Endothelial cell (in vitro differentiated cells): ENCODE results near the gene GGNBP2. TPM values are rescaled to one million over a fixed set of nuclear protein-coding genes. Genes with fewer than 3 reads are reported as not detected.
"Not testable (repeated sequence)": the region's sequence is repeated elsewhere in the genome, so short reads cannot be mapped to it uniquely, and the experiment has no call there.

ENCODE experiments used
- DNase-seq: peaks from one replicate; pipeline ENCODE4 v3.0.0; 2021; ENCODE audit warnings: low spot score
- H3K27ac Mint-ChIP-seq: one replicate; pipeline ENCODE4 v1.8.0; 2021; ENCODE audit warnings: mixed read lengths, inconsistent platforms; ENCODE audit not compliant: unreplicated experiment
- H3K27me3 Mint-ChIP-seq: one replicate; pipeline ENCODE4 v1.8.0; 2021; ENCODE audit warnings: mild to moderate bottlenecking, moderate library complexity, mixed read lengths, inconsistent platforms; ENCODE audit not compliant: unreplicated experiment
- H3K36me3 Mint-ChIP-seq: one replicate; pipeline ENCODE4 v1.8.0; 2021; ENCODE audit warnings: mild to moderate bottlenecking, low read depth, mixed read lengths, inconsistent platforms; ENCODE audit not compliant: unreplicated experiment
- H3K4me1 Mint-ChIP-seq: one replicate; pipeline ENCODE4 v1.8.0; 2021; ENCODE audit warnings: mild to moderate bottlenecking, mixed read lengths, inconsistent platforms; ENCODE audit not compliant: unreplicated experiment
- H3K4me3 Mint-ChIP-seq: one replicate; pipeline ENCODE4 v1.8.0; 2021; ENCODE audit warnings: mild to moderate bottlenecking, mixed read lengths, inconsistent platforms; ENCODE audit not compliant: unreplicated experiment
- H3K9me3 Mint-ChIP-seq: one replicate; pipeline ENCODE4 v1.8.0; 2021; ENCODE audit warnings: mixed read lengths, inconsistent platforms; ENCODE audit not compliant: unreplicated experiment
- total RNA-seq: library from RNA; stranded (reverse); fragmentation: NEBNext Ultra II Directional; extraction: Animal tissue kit (Norgen Biotek cat#: 25700); gene quantifications from one replicate; pipeline ENCODE4 v1.2.1, GENCODE V29; 2021; ENCODE audit not compliant: unreplicated experiment
- TF ChIP-seq, protein P1 (sequence below): fragments of 200-600 bp; sonication (generic); IDR thresholded peaks from one replicate; pipeline ENCODE4 v1.5.0; 2021; ENCODE audit warnings: antibody characterized with exemption; ENCODE audit not compliant: unreplicated experiment

The GGNBP2 gene
- total RNA-seq, 1 donor from 2014 or later = 84.4 TPM

DNA sequence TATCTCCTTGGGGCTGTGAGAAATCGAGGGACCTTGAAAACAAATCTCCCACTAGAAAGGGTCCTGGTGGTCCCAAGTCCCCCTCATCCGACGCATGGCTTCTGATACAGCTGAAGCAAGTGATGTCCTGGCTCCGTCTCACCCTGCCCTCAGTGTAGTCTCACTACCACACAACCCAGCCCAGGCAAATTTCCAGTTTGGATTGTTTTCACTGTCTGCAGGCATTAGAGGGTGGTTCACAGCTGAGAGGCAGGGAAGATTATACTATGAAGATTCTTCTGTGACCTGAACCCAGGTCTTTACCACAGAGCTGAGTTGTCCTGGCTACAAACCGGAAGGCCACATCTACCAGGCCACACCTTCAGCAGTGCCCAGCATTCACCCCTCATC lies 40.6 kb upstream of the GGNBP2 start:
- peaks cover 2% of the 10 kb centered on the region for H3K4me1 Mint-ChIP-seq
- TF ChIP-seq, protein P1, sequence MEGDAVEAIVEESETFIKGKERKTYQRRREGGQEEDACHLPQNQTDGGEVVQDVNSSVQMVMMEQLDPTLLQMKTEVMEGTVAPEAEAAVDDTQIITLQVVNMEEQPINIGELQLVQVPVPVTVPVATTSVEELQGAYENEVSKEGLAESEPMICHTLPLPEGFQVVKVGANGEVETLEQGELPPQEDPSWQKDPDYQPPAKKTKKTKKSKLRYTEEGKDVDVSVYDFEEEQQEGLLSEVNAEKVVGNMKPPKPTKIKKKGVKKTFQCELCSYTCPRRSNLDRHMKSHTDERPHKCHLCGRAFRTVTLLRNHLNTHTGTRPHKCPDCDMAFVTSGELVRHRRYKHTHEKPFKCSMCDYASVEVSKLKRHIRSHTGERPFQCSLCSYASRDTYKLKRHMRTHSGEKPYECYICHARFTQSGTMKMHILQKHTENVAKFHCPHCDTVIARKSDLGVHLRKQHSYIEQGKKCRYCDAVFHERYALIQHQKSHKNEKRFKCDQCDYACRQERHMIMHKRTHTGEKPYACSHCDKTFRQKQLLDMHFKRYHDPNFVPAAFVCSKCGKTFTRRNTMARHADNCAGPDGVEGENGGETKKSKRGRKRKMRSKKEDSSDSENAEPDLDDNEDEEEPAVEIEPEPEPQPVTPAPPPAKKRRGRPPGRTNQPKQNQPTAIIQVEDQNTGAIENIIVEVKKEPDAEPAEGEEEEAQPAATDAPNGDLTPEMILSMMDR = no peak
- no peaks in the 10 kb centered on the region for H3K9me3 Mint-ChIP-seq
- H3K4me3 Mint-ChIP-seq = no peak overlapping the region
- peaks cover 33% of the 10 kb centered on the region for H3K36me3 Mint-ChIP-seq
- peaks cover 4% of the 10 kb centered on the region for H3K27me3 Mint-ChIP-seq
- DNase-seq = no peak
- no peak overlapping the region for H3K27ac Mint-ChIP-seq

DNA sequence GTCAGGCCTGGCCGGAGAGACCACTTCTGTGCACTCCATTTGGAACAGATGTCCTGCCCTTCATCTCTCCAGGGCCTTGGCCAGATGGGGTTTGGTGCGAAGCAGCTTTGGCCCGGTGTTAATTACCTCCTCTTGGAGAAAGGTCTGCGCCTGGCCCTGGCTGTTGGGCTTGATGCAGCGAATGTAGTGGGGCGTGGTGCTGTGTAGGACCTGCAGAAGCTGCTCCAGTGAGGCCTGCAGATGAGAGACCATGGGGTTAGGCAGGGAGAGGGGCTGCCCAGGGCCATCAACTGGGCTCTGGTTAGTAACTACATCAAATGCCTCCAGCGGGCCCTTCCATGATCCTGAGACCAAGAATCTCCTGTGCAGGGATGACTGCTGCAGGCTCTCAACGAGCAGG lies 39.5 kb upstream of the GGNBP2 start:
- Mint-ChIP-seq H3K9me3 (no peaks in the 10 kb centered on the region), H3K27me3 (peaks cover 4% of the 10 kb centered on the region), H3K36me3 (peaks cover 36% of the 10 kb centered on the region), H3K4me3 (no peak overlapping the region), H3K27ac (no peak overlapping the region), H3K4me1 (no peaks in the 10 kb centered on the region)
- TF ChIP-seq, protein P1 = no peak
- no peak for DNase-seq

DNA sequence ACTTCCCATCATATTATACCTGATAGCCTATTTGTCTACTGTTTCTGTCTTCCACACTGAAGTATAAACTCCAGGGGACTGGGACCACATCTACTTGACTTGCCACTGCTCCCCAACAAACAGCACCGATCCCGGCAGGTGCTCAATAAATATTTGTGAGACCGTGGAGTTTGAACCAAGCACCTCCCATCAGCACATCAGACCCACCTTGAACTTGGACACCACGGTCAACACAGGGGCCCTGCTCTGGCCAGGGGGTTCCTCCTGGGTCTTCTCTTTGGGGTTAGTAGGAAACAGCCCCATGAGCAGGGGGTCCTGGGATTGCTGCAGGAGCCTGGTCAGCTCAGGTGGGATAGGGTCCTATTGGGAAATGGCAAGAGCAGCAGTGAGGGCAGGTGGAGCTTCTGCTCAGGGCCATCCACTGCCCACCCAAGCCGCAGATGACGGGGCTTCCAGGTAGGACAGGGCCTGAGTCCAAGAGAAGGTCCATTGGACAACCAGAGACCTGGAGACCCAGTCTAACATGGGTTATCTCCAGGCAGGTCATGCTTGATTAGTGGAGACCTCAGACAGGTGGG lies 38.4 kb upstream of the GGNBP2 start:
- peaks cover 42% of the 10 kb centered on the region for H3K36me3 Mint-ChIP-seq
- no peak overlapping the region for H3K27ac Mint-ChIP-seq
- H3K9me3 Mint-ChIP-seq = no peaks in the 10 kb centered on the region
- peaks cover 4% of the 10 kb centered on the region for H3K27me3 Mint-ChIP-seq
- TF ChIP-seq, protein P1 = no peak
- no peaks in the 10 kb centered on the region for H3K4me1 Mint-ChIP-seq
- no peak for DNase-seq
- no peak overlapping the region for H3K4me3 Mint-ChIP-seq

DNA sequence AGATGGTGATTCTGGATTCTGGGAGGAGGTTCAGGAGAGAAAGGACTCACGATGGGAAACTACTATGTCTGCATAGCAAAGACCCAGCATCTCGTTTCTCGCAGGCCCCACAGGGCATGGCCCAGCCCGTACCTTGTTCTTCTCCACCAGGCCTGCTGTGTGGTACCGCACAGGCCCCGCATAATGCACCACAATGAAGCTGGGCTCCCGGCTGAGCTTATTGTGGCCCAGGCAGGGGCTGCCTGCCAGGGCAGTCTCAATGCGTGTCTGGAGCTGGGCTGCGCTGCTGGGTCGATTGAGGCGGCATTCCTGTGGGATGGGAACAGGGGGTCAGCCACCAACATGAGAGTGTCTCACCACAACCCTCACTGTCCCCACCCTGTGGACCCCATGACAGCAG lies 37.9 kb upstream of the GGNBP2 start:
- Mint-ChIP-seq H3K27ac (no peak overlapping the region), H3K4me1 (no peaks in the 10 kb centered on the region), H3K4me3 (no peak overlapping the region), H3K36me3 (peaks cover 40% of the 10 kb centered on the region), H3K27me3 (peaks cover 4% of the 10 kb centered on the region), H3K9me3 (no peaks in the 10 kb centered on the region)
- DNase-seq = no peak
- TF ChIP-seq, protein P1 = no peak

DNA sequence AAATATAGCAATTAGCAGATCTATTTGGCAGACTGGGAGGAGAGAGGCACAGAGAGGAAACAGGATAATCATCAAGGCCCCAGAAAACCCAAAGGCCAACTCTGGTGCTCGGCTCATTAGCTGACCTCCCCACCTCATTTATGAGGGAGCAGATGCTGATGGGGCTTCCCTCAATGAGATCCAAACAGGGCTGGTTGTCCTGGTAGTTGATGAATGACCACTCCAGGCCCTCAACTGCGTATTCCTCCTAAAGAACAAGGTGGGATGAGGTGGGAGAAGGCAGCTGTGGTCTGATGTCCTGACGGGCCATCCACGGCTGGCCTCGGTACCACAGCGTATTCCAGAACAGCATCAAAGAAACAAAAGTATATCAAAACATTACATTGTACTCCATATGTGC lies 37.5 kb upstream of the GGNBP2 start:
- Mint-ChIP-seq H3K4me3 (no peak overlapping the region), H3K4me1 (no peaks in the 10 kb centered on the region), H3K27me3 (peaks cover 4% of the 10 kb centered on the region), H3K9me3 (no peaks in the 10 kb centered on the region), H3K36me3 (peaks cover 35% of the 10 kb centered on the region), H3K27ac (no peak overlapping the region)
- TF ChIP-seq, protein P1 = no peak
- no peak for DNase-seq

DNA sequence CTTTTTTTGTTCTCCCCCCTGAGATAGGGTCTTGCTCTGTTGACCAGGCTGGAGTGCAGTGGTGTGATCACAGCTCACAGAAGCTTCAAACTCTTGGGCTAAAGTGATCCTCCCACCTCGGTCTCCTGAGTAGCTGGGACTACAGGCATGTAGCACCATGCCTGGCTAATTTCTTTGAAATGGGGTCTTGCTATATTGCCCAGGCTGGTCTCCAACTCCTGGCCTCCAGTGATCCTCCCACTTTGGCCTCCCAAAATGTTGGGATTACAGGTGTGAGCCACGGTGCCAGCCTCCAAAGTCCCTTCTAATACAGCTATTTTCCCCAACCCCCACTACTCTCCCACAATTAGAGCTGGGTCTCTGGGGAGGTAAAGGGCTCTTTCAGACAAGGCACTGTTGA lies 36.3 kb upstream of the GGNBP2 start:
- H3K36me3 Mint-ChIP-seq = peaks cover 33% of the 10 kb centered on the region

More for the DNA sequence above, 36.3 kb upstream of the GGNBP2 start:
- not testable (repeated sequence) for DNase-seq, H3K4me1 Mint-ChIP-seq, H3K4me3 Mint-ChIP-seq, H3K27me3 Mint-ChIP-seq, H3K9me3 Mint-ChIP-seq, H3K27ac Mint-ChIP-seq
